HTR-8/SVneo (cell line): ENCODE data around the gene GLUD1.
"Not testable (repeated sequence)": the region's sequence is repeated elsewhere in the genome, so short reads cannot be mapped to it uniquely, and the experiment has no call there.

Experiments
- DNase-seq: peaks from one replicate; pipeline ENCODE4 v3.0.0; 2011; ENCODE audit warnings: low spot score, mixed read lengths; ENCODE audit not compliant: insufficient read length
- FAIRE-seq: peaks from 2 replicates; lab custom pipeline; 2011; peaks lifted over from hg19 to GRCh38; lab: Jason Lieb, UNC

Gene GLUD1

DNA sequence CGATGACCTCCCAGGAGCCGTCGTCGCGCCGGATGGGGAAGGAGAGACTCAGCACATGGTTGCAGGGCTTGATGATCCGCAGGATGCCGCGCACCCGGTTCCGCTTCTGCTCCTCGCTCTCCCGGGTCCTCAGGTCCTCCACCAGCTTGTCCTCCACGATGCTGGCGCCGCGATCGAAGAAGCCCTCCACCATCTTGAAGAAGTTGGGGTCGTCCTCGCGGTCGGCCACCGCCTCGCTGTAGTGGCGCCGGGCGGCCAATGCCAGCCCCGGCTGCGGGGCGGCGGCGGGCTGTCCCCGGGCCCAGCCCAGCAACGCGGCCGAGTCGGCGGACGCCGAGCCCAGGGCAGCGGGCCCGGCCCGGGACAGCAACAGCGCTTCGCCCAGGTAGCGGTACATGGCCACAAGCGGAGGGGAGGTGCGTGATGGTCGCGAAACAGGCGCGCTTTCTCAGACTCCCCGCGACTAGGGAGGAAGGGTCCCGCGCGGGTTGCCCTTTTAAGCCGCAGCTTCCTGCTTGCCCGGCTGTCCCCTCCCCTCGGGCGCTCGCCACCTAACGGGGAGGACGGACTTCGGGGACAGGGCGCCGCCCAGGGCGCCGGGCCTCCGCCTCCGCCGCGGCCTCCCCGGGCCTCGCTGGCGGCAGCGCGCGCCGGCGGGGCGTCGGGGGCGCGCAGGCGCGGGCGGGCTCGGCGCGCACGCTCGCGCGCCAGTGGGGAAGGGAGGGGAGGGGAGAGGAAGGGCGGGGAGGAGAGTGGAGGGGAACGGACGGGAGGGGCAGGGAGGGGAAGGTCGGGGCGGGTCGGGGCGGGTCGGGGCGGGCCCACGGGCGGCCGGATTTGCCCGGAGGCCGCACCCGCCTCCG lies at the start of gene GLUD1, which contains the start of gene SHLD2:
GLUD1 (minus strand) TSS at position 471 of the 863 bp plus-strand sequence; CDS start at position 397, 74 bp downstream.
SHLD2 (plus strand) TSS at position 834 of the 863 bp plus-strand sequence. CDS start 56,149 bp downstream, outside the sequence.
- FAIRE-seq (peak; percentile 66), DNase-seq (peak; percentile 85)

GRCh38 chr10:87143109-87143418 lies 48.4 kb upstream of the GLUD1 start:
- not testable (repeated sequence) for FAIRE-seq, DNase-seq

GRCh38 chr10:87142230-87143108 lies 47.8 kb upstream of the GLUD1 start:
- FAIRE-seq, DNase-seq: not testable (repeated sequence)

DNA sequence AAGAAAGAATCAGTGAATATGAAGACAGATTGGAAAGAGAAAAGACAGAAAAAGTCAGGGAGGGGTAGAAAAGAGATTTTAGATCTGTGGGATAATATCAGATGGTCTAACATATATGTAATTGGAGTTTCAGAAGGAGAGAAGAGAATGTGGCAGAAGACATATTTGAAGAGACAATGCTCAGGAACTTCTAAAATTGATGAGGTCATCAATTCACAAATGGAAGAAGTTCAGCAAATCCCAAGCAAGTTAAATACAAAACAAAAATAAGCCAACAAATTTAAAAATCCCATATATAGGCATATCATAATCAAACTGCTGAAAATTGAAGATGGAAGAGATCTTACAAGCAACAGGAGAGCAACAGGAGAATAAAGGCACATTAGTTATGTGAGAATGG lies 42.8 kb upstream of the GLUD1 start:
- FAIRE-seq, result not testable (repeated sequence)

DNA sequence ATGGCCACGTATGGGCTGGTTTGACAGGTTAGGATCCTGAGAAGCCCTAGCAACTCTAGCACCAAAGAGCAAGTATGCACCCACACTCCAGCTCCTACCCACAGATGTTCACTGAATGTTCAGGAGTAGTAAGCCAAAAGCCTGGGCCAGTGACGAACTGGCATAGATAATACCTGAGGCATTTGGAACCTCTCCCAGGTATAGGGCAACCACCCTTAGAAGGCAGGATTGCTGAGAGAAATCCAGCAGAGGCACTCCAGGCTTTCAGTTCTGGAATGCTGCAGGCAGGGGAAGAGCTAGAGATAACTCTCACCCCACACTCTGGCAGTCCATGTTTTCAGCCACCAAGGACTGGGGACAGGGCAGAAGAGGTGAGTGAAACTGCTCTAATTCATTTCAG lies 39.8 kb upstream of the GLUD1 start:
- FAIRE-seq, result not testable (repeated sequence)

More for the DNA sequence above, 42.8 kb upstream of the GLUD1 start:
- not testable (repeated sequence) for DNase-seq

DNA sequence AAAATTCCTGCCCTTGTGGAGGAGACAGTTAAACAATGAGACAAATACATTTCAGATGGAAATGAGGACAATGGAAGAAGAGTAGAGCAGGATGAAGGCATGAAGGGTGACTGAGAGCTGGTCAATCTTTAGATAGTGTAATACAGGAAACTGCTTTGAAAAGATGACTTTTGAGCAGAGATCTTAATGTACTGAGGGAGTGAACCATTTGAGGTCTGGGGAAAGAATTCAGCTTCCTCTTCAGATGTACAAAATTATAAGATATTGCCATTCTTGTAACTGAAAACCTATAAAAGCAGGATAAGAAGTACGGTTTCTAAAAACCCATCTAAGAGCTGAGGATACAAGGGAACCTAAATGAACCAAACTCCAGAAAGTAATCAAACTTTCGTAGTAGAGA lies 39.3 kb upstream of the GLUD1 start:
- not testable (repeated sequence) for FAIRE-seq

More for the DNA sequence above, 39.8 kb upstream of the GLUD1 start:
- not testable (repeated sequence) for DNase-seq

DNA sequence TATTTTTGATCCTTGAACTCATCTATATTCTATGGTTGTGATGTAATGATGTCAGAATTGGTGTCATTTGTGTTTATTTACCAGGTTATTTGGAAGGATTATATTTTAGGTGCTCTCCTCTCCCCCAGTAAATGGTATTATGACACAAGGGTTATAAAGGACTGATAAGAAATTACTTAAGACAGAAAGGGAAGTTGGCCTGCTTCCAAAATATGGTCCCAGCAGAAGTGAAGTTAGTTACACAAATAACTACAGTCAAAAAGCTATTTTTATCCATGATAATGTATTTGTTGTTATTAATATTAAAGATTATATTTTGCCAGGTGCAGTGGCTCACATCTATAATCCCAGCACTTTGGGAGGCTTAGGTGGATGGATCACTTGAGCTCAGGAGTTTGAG lies 37.5 kb upstream of the GLUD1 start:
- not testable (repeated sequence) for FAIRE-seq, DNase-seq

More for the DNA sequence above, 39.3 kb upstream of the GLUD1 start:
- not testable (repeated sequence) for DNase-seq

GRCh38 chr10:87127607-87128156 lies 33.0 kb upstream of the GLUD1 start:
- not testable (repeated sequence) for FAIRE-seq, DNase-seq

DNA sequence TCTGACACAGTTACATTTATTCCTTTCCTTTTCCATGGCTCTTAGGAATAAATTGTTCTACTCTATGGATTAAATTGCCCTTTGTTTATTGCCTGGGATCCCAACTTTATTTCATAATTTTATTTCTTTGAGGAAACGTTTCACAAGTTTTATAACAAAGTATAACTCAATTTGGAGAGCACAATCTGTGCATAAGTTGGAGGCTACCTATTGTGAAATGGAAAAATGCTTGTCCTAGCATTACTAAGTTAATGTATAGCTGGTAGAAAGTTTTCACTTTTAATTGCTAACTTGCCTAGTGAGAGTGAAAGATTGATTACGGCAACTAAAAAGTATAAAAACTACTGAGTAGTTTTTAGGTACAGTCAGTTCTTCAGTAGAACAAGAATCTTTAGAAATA lies 32.4 kb upstream of the GLUD1 start:
- not testable (repeated sequence) for FAIRE-seq, DNase-seq

GRCh38 chr10:87123351-87123750 lies 28.7 kb upstream of the GLUD1 start:
- DNase-seq, FAIRE-seq: not testable (repeated sequence)

DNA sequence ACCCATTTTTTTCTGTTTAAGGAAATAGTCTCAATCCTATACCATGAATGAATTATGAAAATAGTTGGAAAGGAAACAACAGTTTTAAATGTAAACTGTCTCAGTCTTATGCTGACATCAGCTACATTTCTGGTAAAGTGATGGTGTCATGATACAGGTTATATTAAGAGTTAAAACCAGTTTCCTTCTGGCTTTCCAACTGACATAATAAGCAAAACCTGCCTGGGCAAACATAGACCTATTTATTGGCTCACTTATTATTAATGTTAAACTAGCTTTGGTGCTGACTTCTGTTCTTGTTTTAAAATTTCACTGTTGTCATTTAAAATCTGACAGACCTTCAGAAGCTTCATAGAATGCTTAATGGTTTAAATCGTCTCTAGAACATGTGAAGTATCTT lies 24.4 kb upstream of the GLUD1 start:
- DNase-seq, FAIRE-seq: not testable (repeated sequence)

DNA sequence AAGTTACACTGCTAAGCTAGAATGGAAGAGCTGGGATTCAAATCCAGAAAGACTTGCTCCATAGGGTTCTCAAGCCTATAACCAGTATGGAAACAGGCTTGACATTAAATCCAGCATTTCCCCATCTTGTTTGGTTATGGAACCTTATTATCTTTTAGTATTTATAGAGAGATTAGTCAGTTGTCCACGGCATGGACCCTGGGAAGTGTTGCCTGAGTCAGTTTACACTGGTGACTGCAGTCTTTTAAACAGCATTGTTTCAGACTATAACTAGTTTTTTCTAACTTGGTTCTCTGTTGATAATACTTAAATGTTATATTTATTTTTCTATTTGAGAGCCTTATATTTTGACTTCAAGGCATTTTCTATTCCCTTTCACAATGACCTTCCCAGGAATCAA lies 23.5 kb upstream of the GLUD1 start:
- not testable (repeated sequence) for FAIRE-seq, DNase-seq

- no peak for DNase-seq
- FAIRE-seq, result no peak
Observed at GRCh38 chr10:87105446-87106124, 10.9 kb upstream of the GLUD1 start.

GRCh38 chr10:87104727-87105126 lies 10.1 kb upstream of the GLUD1 start:
- not testable (repeated sequence) for DNase-seq

GRCh38 chr10:87101996-87102395 lies 7.4 kb upstream of the GLUD1 start:
- FAIRE-seq (no peak), DNase-seq (no peak)

More at GRCh38 chr10:87104727-87105126, 10.1 kb upstream of the GLUD1 start:
- FAIRE-seq, result not testable (repeated sequence)

DNA sequence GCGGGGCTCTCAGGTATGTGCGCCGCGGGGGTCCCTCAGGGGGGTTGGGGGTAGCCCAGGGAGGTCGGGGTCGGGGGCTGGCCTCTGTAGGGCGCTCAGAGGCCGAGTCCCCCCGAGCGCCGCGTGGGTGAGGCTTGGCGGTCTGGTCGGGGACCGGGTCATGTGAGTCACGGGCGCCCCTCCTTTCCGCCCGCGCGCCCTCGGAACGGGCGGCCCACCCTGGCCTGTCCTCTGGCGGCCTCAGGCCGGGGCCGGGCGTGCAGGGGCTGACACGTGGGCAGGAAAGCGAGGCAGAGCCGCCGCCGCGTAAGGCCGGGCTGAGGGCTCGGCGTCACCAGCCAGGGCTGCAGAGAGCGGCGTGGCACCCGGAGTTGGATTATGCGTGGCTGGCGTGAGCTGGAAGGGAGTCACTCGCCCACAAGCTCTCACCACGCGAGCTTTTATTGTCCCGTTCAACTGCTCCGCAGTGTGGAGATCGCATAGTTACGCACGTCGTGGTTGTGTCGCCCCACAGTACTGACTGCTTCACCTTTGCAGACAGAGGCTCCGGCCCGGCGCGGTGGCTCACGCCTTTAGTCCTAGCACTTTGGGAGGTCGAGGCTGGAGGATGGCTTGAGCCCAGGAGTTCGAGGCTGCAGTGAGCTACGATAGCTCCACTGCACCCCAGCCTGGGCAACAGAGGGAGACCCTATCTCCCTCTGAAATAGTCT lies 748 bp upstream of the GLUD1 start:
- peak; percentile 65 for FAIRE-seq
- DNase-seq, result peak; percentile 75

DNA sequence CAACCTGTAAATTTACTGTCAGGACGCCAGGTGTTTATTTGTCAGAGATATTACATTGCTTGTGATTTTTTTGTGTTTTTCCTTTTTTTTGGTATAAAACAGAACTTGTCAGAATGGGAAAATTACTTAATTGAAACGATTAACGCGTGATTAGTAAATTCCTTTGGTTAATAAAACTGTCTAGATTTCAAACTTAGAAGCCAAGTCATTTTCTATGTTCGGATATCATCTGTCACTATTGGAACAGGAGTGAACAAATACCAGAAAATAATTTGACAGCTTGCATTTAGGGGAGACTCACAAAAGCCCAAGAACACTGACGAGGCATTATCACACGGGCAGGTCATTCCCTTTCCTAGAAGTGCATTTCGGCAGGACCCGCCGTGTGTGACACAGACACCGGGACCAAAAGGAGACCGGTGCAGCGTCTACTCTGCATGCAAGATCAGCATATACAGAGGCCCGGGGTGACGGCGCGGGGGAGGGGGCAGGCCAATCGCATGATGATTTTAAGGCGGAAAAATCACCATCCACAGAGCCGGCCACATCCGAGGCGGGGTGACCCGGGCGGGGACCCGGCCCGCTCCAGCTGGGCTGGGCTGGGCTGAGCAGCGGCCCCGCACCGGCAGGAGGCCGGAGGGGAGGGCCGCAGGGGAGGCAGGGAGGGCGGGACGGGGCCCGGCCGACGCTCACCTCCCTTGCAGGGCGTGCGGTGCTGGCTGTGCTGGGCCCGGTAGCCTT lies 841 bp downstream of the GLUD1 start:
- peak; percentile 48 for FAIRE-seq
- DNase-seq, result no peak
